Measurements from ENCODE around the gene GOLGA6B.
"Not testable (repeated sequence)": the region's sequence is repeated elsewhere in the genome, so short reads cannot be mapped to it uniquely, and the experiment has no call there.

Gene GOLGA6B

GRCh38 chr15:72654397-72654796 is at the start of gene GOLGA6B:
Gene GOLGA6B (plus strand): TSS chr15:72654697. CDS start chr15:72654738, 41 bp downstream.
- not testable (repeated sequence) for DNase-seq (ENCODE audit: low read depth)

GRCh38 chr15:72604794-72605193 is 49.7 kb upstream of the GOLGA6B start:
- DNase-seq (ENCODE audit: low read depth) = no peak

- DNase-seq (ENCODE audit: low read depth) = not testable (repeated sequence)
Observed at GRCh38 chr15:72608084-72608483, 46.4 kb upstream of the GOLGA6B start.

GRCh38 chr15:72609862-72610261 is 44.6 kb upstream of the GOLGA6B start:
- DNase-seq (ENCODE audit: low read depth) = no peak

GRCh38 chr15:72612324-72612723 is 42.2 kb upstream of the GOLGA6B start:
- not testable (repeated sequence) for DNase-seq (ENCODE audit: low read depth)

GRCh38 chr15:72614810-72615532 is 39.5 kb upstream of the GOLGA6B start:
- DNase-seq (ENCODE audit: low read depth) = no peak

- DNase-seq (ENCODE audit: low read depth) = not testable (repeated sequence)
Observed at GRCh38 chr15:72615533-72616233, 38.8 kb upstream of the GOLGA6B start.

GRCh38 chr15:72616491-72617210 is 37.8 kb upstream of the GOLGA6B start:
- DNase-seq (ENCODE audit: low read depth) = no peak

- DNase-seq (ENCODE audit: low read depth) = not testable (repeated sequence)
Observed at GRCh38 chr15:72623854-72624253, 30.6 kb upstream of the GOLGA6B start.

GRCh38 chr15:72626153-72626552 is 28.3 kb upstream of the GOLGA6B start:
- DNase-seq (ENCODE audit: low read depth) = not testable (repeated sequence)

- not testable (repeated sequence) for DNase-seq (ENCODE audit: low read depth)
Observed at GRCh38 chr15:72628249-72629067, 26.0 kb upstream of the GOLGA6B start.

- DNase-seq (ENCODE audit: low read depth) = not testable (repeated sequence)
Observed at GRCh38 chr15:72629068-72629570, 25.4 kb upstream of the GOLGA6B start.

GRCh38 chr15:72636519-72637282 is 17.8 kb upstream of the GOLGA6B start:
- DNase-seq (ENCODE audit: low read depth) = peak; percentile 14

GRCh38 chr15:72639759-72640483 is 14.6 kb upstream of the GOLGA6B start:
- DNase-seq (ENCODE audit: low read depth) = not testable (repeated sequence)

- not testable (repeated sequence) for DNase-seq (ENCODE audit: low read depth)
Observed at GRCh38 chr15:72642271-72642670, 12.2 kb upstream of the GOLGA6B start.

- DNase-seq (ENCODE audit: low read depth) = not testable (repeated sequence)
Observed at GRCh38 chr15:72648631-72649253, 5.8 kb upstream of the GOLGA6B start.

GRCh38 chr15:72656014-72656413 is 1.5 kb downstream of the GOLGA6B start:
- not testable (repeated sequence) for DNase-seq (ENCODE audit: low read depth)

- DNase-seq (ENCODE audit: low read depth) = not testable (repeated sequence)
Observed at GRCh38 chr15:72661081-72661480, 6.6 kb downstream of the GOLGA6B start.

- DNase-seq (ENCODE audit: low read depth) = not testable (repeated sequence)
Observed at GRCh38 chr15:72663931-72664330, 9.4 kb downstream of the GOLGA6B start.
